Body of pancreas (tissue), 2 donors: ENCODE data around the gene GRIA1. TPM values are rescaled to one million over a fixed set of nuclear protein-coding genes. Genes with fewer than 3 reads are reported as not detected.

Experiments
- small RNA-seq: library from RNA; depleted of rRNA; stranded (forward); fragments of <200 nt; gene quantifications from one replicate; pipeline ENCODE3, GENCODE V24; 2016
- total RNA-seq, 2 donors: library from RNA; depleted of rRNA; stranded (reverse); fragments of >200 nt; gene quantifications; one replicate each; pipeline ENCODE4 v1.1.0, GENCODE V29; 2016

Gene GRIA1
- total RNA-seq, 2 donors from 2014 or later = 0.26 to 2.6 TPM

Small RNAs within 50 kb of the gene (small RNA-seq; reads per million reads assigned to genes)
- gene RN7SL177P = not detected
